Hepatocyte (in vitro differentiated cells): ENCODE data around the gene CMTM3.

Experiments
- CTCF ChIP-seq: fragments of 200-600 bp; sonication (generic); IDR thresholded peaks from 2 replicates; pipeline ENCODE4 v1.5.1; 2016; ENCODE audit warnings: antibody characterized with exemption, mild to moderate bottlenecking; ENCODE audit not compliant: poor library complexity
- EZH2 ChIP-seq: fragments of 200-600 bp; sonication (generic); IDR thresholded peaks from 2 replicates; pipeline ENCODE4 v1.6.1; 2016; ENCODE audit warnings: antibody characterized with exemption, mild to moderate bottlenecking, borderline replicate concordance

- TF ChIP-seq CTCF (no peak), EZH2 (no peak)
Measured at GRCh38 chr16:66629856-66630255, 25.4 kb downstream of the CMTM3 start.
